ENCODE results near the gene BTLA.
"Not testable (repeated sequence)": the region's sequence is repeated elsewhere in the genome, so short reads cannot be mapped to it uniquely, and the experiment has no call there.

BTLA gene

GRCh38 chr3:112504123-112504522 is 4.9 kb upstream of the BTLA start:
- no peaks in the 10 kb centered on the region; the same call in 1 of the 2 replicates for H3K9me3 ChIP-seq (ENCODE audit: control insufficient read depth, insufficient read depth, low read length)
- H3K36me3 ChIP-seq (ENCODE audit: insufficient read depth, low read length): no peaks in the 10 kb centered on the region
- no peaks in the 10 kb centered on the region for H3K4me1 ChIP-seq (ENCODE audit: insufficient read depth, low read length)
- H3K9ac ChIP-seq (ENCODE audit: low read depth, low read length): no peak overlapping the region

- Histone ChIP-seq H3K36me3 (ENCODE audit: insufficient read depth, low read length) (no peaks in the 10 kb centered on the region), H3K4me1 (ENCODE audit: insufficient read depth, low read length) (no peaks in the 10 kb centered on the region), H3K9ac (ENCODE audit: low read depth, low read length) (no peak overlapping the region), H3K9me3 (ENCODE audit: control insufficient read depth, insufficient read depth, low read length) (no peaks in the 10 kb centered on the region; the same call in 1 of the 2 replicates)
Observed at GRCh38 chr3:112503304-112503972, 4.2 kb upstream of the BTLA start.

- Histone ChIP-seq H3K9me3 (ENCODE audit: control insufficient read depth, insufficient read depth, low read length) (no peaks in the 10 kb centered on the region), H3K36me3 (ENCODE audit: insufficient read depth, low read length) (no peaks in the 10 kb centered on the region), H3K4me1 (ENCODE audit: insufficient read depth, low read length) (no peaks in the 10 kb centered on the region), H3K9ac (ENCODE audit: low read depth, low read length) (no peak overlapping the region)
Observed at GRCh38 chr3:112500621-112501020, 1.3 kb upstream of the BTLA start.

GRCh38 chr3:112497897-112498548 is 1.2 kb downstream of the BTLA start:
- Histone ChIP-seq H3K9me3 (ENCODE audit: control insufficient read depth, insufficient read depth, low read length) (no peaks in the 10 kb centered on the region), H3K4me1 (ENCODE audit: insufficient read depth, low read length) (no peaks in the 10 kb centered on the region), H3K36me3 (ENCODE audit: insufficient read depth, low read length) (no peaks in the 10 kb centered on the region), H3K9ac (ENCODE audit: low read depth, low read length) (no peak overlapping the region)

GRCh38 chr3:112496366-112497067 is 2.8 kb downstream of the BTLA start:
- H3K9me3 ChIP-seq (ENCODE audit: control insufficient read depth, insufficient read depth, low read length): no peaks in the 10 kb centered on the region
- H3K4me1 ChIP-seq (ENCODE audit: insufficient read depth, low read length): no peaks in the 10 kb centered on the region
- H3K36me3 ChIP-seq (ENCODE audit: insufficient read depth, low read length): no peaks in the 10 kb centered on the region
- H3K9ac ChIP-seq (ENCODE audit: low read depth, low read length): no peak overlapping the region

GRCh38 chr3:112494448-112494767 is 4.9 kb downstream of the BTLA start:
- H3K9me3 ChIP-seq (ENCODE audit: control insufficient read depth, insufficient read depth, low read length); H3K36me3 ChIP-seq (ENCODE audit: insufficient read depth, low read length); H3K9ac ChIP-seq (ENCODE audit: low read depth, low read length); H3K4me1 ChIP-seq (ENCODE audit: insufficient read depth, low read length): not testable (repeated sequence)

- Histone ChIP-seq H3K9me3 (ENCODE audit: control insufficient read depth, insufficient read depth, low read length) (no peaks in the 10 kb centered on the region), H3K9ac (ENCODE audit: low read depth, low read length) (no peak overlapping the region), H3K36me3 (ENCODE audit: insufficient read depth, low read length) (no peaks in the 10 kb centered on the region), H3K4me1 (ENCODE audit: insufficient read depth, low read length) (peaks cover 3% of the 10 kb centered on the region; the same call in 1 of the 2 replicates)
Observed at GRCh38 chr3:112492124-112492523, 7.1 kb downstream of the BTLA start.

GRCh38 chr3:112491373-112491772 is 7.9 kb downstream of the BTLA start:
- no peaks in the 10 kb centered on the region for H3K36me3 ChIP-seq (ENCODE audit: insufficient read depth, low read length)
- no peaks in the 10 kb centered on the region for H3K9me3 ChIP-seq (ENCODE audit: control insufficient read depth, insufficient read depth, low read length)
- H3K4me1 ChIP-seq (ENCODE audit: insufficient read depth, low read length): peaks cover 3% of the 10 kb centered on the region; the same call in 1 of the 2 replicates
- H3K9ac ChIP-seq (ENCODE audit: low read depth, low read length): no peak overlapping the region

GRCh38 chr3:112489674-112490479 is 9.4 kb downstream of the BTLA start:
- H3K4me1 ChIP-seq (ENCODE audit: insufficient read depth, low read length): peaks cover 3% of the 10 kb centered on the region; the same call in 1 of the 2 replicates
- H3K9ac ChIP-seq (ENCODE audit: low read depth, low read length): no peak overlapping the region
- H3K36me3 ChIP-seq (ENCODE audit: insufficient read depth, low read length): no peaks in the 10 kb centered on the region
- no peaks in the 10 kb centered on the region for H3K9me3 ChIP-seq (ENCODE audit: control insufficient read depth, insufficient read depth, low read length)

GRCh38 chr3:112486811-112487505 is 12.3 kb downstream of the BTLA start:
- H3K36me3 ChIP-seq (ENCODE audit: insufficient read depth, low read length): no peaks in the 10 kb centered on the region
- H3K4me1 ChIP-seq (ENCODE audit: insufficient read depth, low read length): peaks cover 3% of the 10 kb centered on the region; the same call in 1 of the 2 replicates
- no peak overlapping the region for H3K9ac ChIP-seq (ENCODE audit: low read depth, low read length)
- H3K9me3 ChIP-seq (ENCODE audit: control insufficient read depth, insufficient read depth, low read length): no peaks in the 10 kb centered on the region

GRCh38 chr3:112484352-112484751 is 14.9 kb downstream of the BTLA start:
- H3K4me1 ChIP-seq (ENCODE audit: insufficient read depth, low read length): peaks cover 13% of the 10 kb centered on the region
- no peak overlapping the region for H3K9ac ChIP-seq (ENCODE audit: low read depth, low read length)
- no peaks in the 10 kb centered on the region for H3K9me3 ChIP-seq (ENCODE audit: control insufficient read depth, insufficient read depth, low read length)
- no peaks in the 10 kb centered on the region for H3K36me3 ChIP-seq (ENCODE audit: insufficient read depth, low read length)

GRCh38 chr3:112482675-112483074 is 16.6 kb downstream of the BTLA start:
- no peaks in the 10 kb centered on the region for H3K36me3 ChIP-seq (ENCODE audit: insufficient read depth, low read length)
- H3K9ac ChIP-seq (ENCODE audit: low read depth, low read length): no peak overlapping the region
- no peaks in the 10 kb centered on the region for H3K9me3 ChIP-seq (ENCODE audit: control insufficient read depth, insufficient read depth, low read length)
- peaks cover 13% of the 10 kb centered on the region for H3K4me1 ChIP-seq (ENCODE audit: insufficient read depth, low read length)

- no peaks in the 10 kb centered on the region for H3K36me3 ChIP-seq (ENCODE audit: insufficient read depth, low read length)
- no peak overlapping the region for H3K9ac ChIP-seq (ENCODE audit: low read depth, low read length)
- H3K4me1 ChIP-seq (ENCODE audit: insufficient read depth, low read length): peaks cover 13% of the 10 kb centered on the region
- no peaks in the 10 kb centered on the region for H3K9me3 ChIP-seq (ENCODE audit: control insufficient read depth, insufficient read depth, low read length)
Observed at GRCh38 chr3:112481302-112481721, 18.0 kb downstream of the BTLA start.

- peaks cover 13% of the 10 kb centered on the region for H3K4me1 ChIP-seq (ENCODE audit: insufficient read depth, low read length)
- no peaks in the 10 kb centered on the region for H3K9me3 ChIP-seq (ENCODE audit: control insufficient read depth, insufficient read depth, low read length)
- no peak overlapping the region for H3K9ac ChIP-seq (ENCODE audit: low read depth, low read length)
- no peaks in the 10 kb centered on the region for H3K36me3 ChIP-seq (ENCODE audit: insufficient read depth, low read length)
Observed at GRCh38 chr3:112477891-112478290, 21.4 kb downstream of the BTLA start.
